GM19193 (cell line): ENCODE data around the gene FAAH.

ENCODE experiments used
- POLR2A ChIP-seq: IDR thresholded peaks from 4 replicates; pipeline ENCODE4 v1.6.1; 2011; ENCODE audit not compliant: insufficient read depth, insufficient read length; ENCODE audit errors: extremely low read depth

Gene FAAH

GRCh38 chr1:46394108-46394871 is at the start of gene FAAH:
Gene FAAH, plus strand, starts transcription at chr1:46394317. Its CDS starts 32 bp downstream, at chr1:46394349.
- no peak for TF ChIP-seq POLR2A

- TF ChIP-seq POLR2A: no peak
Measured at GRCh38 chr1:46344481-46344880, 49.6 kb upstream of the FAAH start.

GRCh38 chr1:46345281-46345680 is 48.8 kb upstream of the FAAH start:
- no peak for TF ChIP-seq POLR2A

GRCh38 chr1:46352363-46352762 is 41.8 kb upstream of the FAAH start:
- no peak for TF ChIP-seq POLR2A

DNA sequence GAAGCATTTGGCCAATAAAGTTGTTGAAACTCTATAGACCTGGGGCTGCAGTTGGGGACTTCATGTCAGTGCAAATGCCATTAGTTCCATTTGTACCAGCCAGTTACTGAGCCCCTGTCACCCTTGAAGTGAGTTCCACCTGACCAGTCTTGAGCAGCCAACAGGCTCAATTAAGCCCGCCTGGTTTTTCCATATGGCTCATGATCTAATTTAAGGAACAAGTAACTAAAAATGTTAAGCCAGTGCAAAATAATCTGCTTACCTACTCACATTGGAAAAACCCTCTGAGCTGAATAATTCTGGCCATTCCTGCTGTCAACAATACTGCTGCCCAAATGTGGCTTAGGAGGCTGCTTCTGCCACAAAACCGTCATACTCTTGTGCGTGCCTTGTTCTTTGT is 32.0 kb upstream of the FAAH start:
- TF ChIP-seq POLR2A: no peak

DNA sequence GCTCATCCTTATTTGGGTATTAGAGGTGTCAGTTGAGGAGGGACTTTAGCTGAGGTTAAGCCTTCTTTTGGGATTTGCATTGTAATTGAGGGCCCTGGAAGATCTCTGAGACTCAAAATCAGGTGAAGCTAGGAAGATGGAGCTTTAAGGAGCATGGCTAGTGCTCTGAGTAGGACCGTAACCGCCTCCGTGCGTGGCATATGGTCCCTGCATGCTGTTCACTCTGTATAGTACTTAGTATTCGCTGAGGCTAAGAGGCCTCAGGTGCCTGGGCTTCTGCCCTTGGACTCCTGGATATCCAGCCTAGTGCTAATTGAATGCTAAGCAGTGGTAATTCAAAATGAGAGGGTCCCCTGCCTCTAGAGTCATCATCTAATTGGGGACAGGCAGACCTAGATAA is 31.0 kb upstream of the FAAH start:
- TF ChIP-seq POLR2A: no peak

DNA sequence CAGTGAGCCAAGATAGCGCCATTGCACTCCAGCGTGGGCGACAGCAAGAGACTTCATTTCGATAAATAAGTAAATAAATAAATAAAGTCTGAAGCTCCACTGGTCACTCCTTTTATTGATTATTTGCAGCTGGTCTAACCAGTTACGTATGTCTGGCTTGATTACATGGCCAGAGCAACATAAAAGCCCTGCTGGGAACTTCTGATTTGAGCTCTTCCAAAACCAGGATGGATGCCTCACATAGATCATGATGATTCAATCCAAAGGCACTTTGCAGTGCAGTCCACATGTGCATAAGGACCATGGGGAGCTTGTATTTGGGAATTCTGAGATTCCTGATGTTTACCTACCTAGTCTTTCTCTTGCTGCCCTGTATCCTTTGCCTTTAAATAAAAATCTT is 29.5 kb upstream of the FAAH start:
- no peak for TF ChIP-seq POLR2A

- TF ChIP-seq POLR2A: no peak
Measured at GRCh38 chr1:46367072-46367471, 27.0 kb upstream of the FAAH start.

DNA sequence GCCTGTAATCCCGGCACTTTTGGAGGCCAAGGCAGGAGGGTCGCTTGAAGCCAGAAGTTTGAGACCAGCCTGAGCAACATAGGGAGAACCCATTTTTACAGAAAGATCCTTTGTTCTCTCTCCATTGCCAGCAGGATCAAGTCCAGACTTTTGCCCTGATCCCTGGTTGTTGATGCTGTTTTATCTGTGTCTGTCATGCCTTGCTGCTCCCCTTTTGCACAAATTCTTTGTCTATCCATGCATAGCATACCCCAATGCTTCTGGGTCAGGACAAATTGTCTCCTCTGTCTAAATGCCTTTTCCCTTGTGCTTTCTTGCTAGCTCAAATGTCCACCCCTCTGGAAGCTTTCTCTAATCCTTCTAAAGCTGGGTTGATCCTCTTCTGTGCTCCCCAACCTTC is 25.3 kb upstream of the FAAH start:
- TF ChIP-seq POLR2A: no peak

- no peak for TF ChIP-seq POLR2A
Measured at GRCh38 chr1:46369542-46370213, 24.4 kb upstream of the FAAH start.

DNA sequence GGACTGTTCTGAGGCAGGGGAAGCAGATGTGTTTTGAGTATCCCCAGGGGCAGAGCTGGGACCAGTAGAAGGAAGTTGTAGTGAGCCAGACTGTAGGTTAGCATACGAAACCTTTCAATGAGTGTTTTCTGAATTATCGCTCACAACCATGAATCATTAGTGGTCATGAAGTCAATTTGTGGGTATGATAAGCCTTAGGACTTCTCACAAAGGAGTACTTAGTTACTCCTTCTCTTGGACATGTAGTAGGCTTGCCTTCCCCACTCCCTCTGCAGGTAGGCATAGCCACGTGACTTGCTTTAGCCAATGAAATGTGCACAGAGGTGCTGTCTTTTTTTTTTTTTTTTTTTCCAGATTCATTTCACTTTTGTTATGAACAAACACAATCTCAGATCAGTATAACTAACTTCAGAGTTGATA is 23.9 kb upstream of the FAAH start:
- no peak for TF ChIP-seq POLR2A

- TF ChIP-seq POLR2A: no peak
Measured at GRCh38 chr1:46372431-46372830, 21.7 kb upstream of the FAAH start.

- no peak for TF ChIP-seq POLR2A
Measured at GRCh38 chr1:46379996-46380395, 14.1 kb upstream of the FAAH start.

GRCh38 chr1:46380508-46380907 is 13.6 kb upstream of the FAAH start:
- no peak for TF ChIP-seq POLR2A

GRCh38 chr1:46393510-46393909 is 607 bp upstream of the FAAH start:
- TF ChIP-seq POLR2A: no peak

DNA sequence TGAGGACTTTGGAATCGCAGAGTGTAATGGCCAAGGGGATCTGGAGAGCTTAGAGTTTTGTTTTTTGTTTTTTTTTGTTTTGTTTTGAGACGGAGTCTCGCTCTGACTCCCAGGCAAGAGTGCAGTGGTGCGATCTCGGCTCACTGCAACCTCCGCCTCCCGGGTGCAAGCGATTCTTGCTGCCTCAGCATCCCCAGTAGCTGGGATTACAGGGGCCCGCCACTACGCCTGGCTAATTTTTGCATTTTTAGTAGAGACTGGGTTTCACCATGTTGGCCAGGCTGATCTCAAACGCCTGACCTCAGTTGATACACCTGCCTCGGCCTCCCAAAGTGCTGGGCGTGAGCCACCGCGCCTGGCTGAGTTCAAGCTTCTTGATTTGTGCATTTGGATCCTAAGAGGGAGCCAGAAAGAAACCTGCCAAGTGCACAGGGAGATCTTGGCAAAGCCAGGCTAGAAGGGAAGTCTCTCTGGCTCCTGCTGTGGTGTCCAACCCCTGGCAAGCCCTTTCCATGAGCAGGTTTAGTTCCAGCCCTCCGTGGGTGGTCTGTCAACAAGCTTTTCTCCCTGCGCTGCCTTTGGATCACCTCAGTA is 852 bp downstream of the FAAH start:
- TF ChIP-seq POLR2A: no peak
